Effector CD4-positive, alpha-beta T cell (primary cell): ENCODE results near the gene TMED1.

Experiments
- DNase-seq: peaks from one replicate; pipeline ENCODE4 v3.0.0-alpha.2; 2020

The TMED1 gene

GRCh38 chr19:10830931-10831779 is 4.9 kb downstream of the TMED1 start:
- DNase-seq = no peak

GRCh38 chr19:10830370-10830769 is 5.6 kb downstream of the TMED1 start:
- DNase-seq = no peak

GRCh38 chr19:10829967-10830366 is 6.0 kb downstream of the TMED1 start:
- DNase-seq = no peak

GRCh38 chr19:10828981-10829821 is 6.8 kb downstream of the TMED1 start:
- DNase-seq = no peak

- no peak for DNase-seq
These were observed 9.2 kb downstream of the TMED1 start for GRCh38 chr19:10826846-10827245.

GRCh38 chr19:10826231-10826630 is 9.8 kb downstream of the TMED1 start:
- DNase-seq = no peak

- DNase-seq = no peak
These were observed 12.3 kb downstream of the TMED1 start for GRCh38 chr19:10823690-10824089.

- DNase-seq = no peak
These were observed 15.8 kb downstream of the TMED1 start for GRCh38 chr19:10820173-10820572.

GRCh38 chr19:10819124-10820060 is 16.6 kb downstream of the TMED1 start:
- no peak for DNase-seq

GRCh38 chr19:10818301-10819123 is 17.5 kb downstream of the TMED1 start:
- DNase-seq = no peak

GRCh38 chr19:10817291-10818038 is 18.5 kb downstream of the TMED1 start:
- no peak for DNase-seq

- no peak for DNase-seq
These were observed 19.3 kb downstream of the TMED1 start for GRCh38 chr19:10816691-10817090.

- no peak for DNase-seq
These were observed 19.9 kb downstream of the TMED1 start for GRCh38 chr19:10815969-10816644.

GRCh38 chr19:10815007-10815536 is 20.9 kb downstream of the TMED1 start:
- DNase-seq = no peak

- no peak for DNase-seq
These were observed 23.1 kb downstream of the TMED1 start for GRCh38 chr19:10812902-10813404.

GRCh38 chr19:10812196-10812595 is 23.8 kb downstream of the TMED1 start:
- no peak for DNase-seq

- DNase-seq = no peak
These were observed 24.5 kb downstream of the TMED1 start for GRCh38 chr19:10811391-10812111.

GRCh38 chr19:10809651-10810285 is 26.2 kb downstream of the TMED1 start:
- no peak for DNase-seq
